Measurements from ENCODE around the gene COL7A1. TPM values are rescaled to one million over a fixed set of nuclear protein-coding genes. Genes with fewer than 3 reads are reported as not detected.

COL7A1 gene
- total and polyA plus RNA-seq, 2 donors (not counting 1 experiment from before 2014, with no cell fraction given), result 0.75 to 2.1 TPM

GRCh38 chr3:48614044-48614443 lies 18.9 kb upstream of the COL7A1 start:
- WGBS (ENCODE audit: insufficient coverage), result no CpG with 5 or more reads among the region's 3 CpGs
- DNase-seq (no peak), ATAC-seq (ENCODE audit: low read depth) (no peak)
- H3K27ac Mint-ChIP-seq, result no peak overlapping the region
- H3K9ac ChIP-seq (ENCODE audit: low read length), result no peak overlapping the region
- no peaks in the 10 kb centered on the region for H3K36me3 ChIP-seq (replicated peaks in 1 of 2; ENCODE audit: control extremely low read depth in 1 of 2, control insufficient read depth in 1 of 2, extremely low read depth in 1 of 2, insufficient read depth in 2 of 2, low read length in 1 of 2)
- no peaks in the 10 kb centered on the region for H3K27me3 Mint-ChIP-seq
- no peak overlapping the region for H3K27ac ChIP-seq (ENCODE audit: low read length in 2 of 2)
- no peaks in the 10 kb centered on the region for H3K27me3 ChIP-seq (replicated peaks in 1 of 4; ENCODE audit: control extremely low read depth in 1 of 4, control insufficient read depth in 3 of 4, insufficient read depth in 4 of 4, low read length in 3 of 4)
- H2AFZ ChIP-seq (ENCODE audit: insufficient read depth, low read depth, low read length, poor library complexity, severe bottlenecking), result no peak overlapping the region
- peaks cover 0 to 17% (median 16%) of the 10 kb centered on the region in 3 donors for H3K9me3 ChIP-seq (ENCODE audit: control extremely low read depth in 1 of 3, control insufficient read depth in 2 of 3, insufficient read depth in 1 of 3, low read length in 2 of 3)
- intact Hi-C loops (cut with micrococcal nuclease), result no loop called here
- H3K4me1 ChIP-seq (ENCODE audit: control insufficient read depth in 2 of 2, insufficient read depth in 2 of 2, low read length in 2 of 2), result peaks cover 0 to 7% of the 10 kb centered on the region in 2 donors
- no peak overlapping the region for H3K4me3 ChIP-seq (ENCODE audit: control extremely low read depth in 1 of 5, extremely low read depth in 1 of 5, insufficient read depth in 1 of 5, low read depth in 2 of 5, low read length in 4 of 5)
- POLR2A ChIA-PET, result no interaction called here
- TF ChIP-seq CTCF (IDR thresholded peaks at IDR 0.05) (no peak), EZH2 (IDR thresholded peaks at IDR 0.05; ENCODE audit: borderline replicate concordance, insufficient read depth, low read depth, low read length, poor library complexity, severe bottlenecking) (no peak)
- H4K20me1 ChIP-seq (ENCODE audit: control insufficient read depth, insufficient read depth, low read length, poor library complexity, severe bottlenecking), result no peaks in the 10 kb centered on the region
- H3K4me3 Mint-ChIP-seq, result no peak overlapping the region
- no peaks in the 10 kb centered on the region for H3K9me3 Mint-ChIP-seq (ENCODE audit: insufficient read depth)
- CTCF ChIA-PET, result interaction anchor here (5.0 kb wide), 1 partner anchor 213 kb away, joined by 35 read pairs; no protein-coding TSS in a partner anchor
- peaks cover 5% of the 10 kb centered on the region for H3K4me1 Mint-ChIP-seq
- H3K79me2 ChIP-seq (ENCODE audit: control insufficient read depth, insufficient read depth, low read length), result peaks cover 11% of the 10 kb centered on the region
- no peak overlapping the region for H3K4me2 ChIP-seq (replicated peaks; ENCODE audit: low read depth, low read length, poor library complexity, severe bottlenecking)

GRCh38 chr3:48612309-48612708 lies 17.2 kb upstream of the COL7A1 start:
- ATAC-seq (ENCODE audit: low read depth), result no peak
- peaks cover 29% of the 10 kb centered on the region for H3K79me2 ChIP-seq (ENCODE audit: control insufficient read depth, insufficient read depth, low read length)
- intact Hi-C loops (cut with micrococcal nuclease), result no loop called here
- TF ChIP-seq EZH2 (IDR thresholded peaks at IDR 0.05; ENCODE audit: borderline replicate concordance, insufficient read depth, low read depth, low read length, poor library complexity, severe bottlenecking) (no peak), CTCF (IDR thresholded peaks at IDR 0.05) (no peak)
- Mint-ChIP-seq H3K9me3 (ENCODE audit: insufficient read depth) (no peaks in the 10 kb centered on the region), H3K27ac (no peak overlapping the region), H3K4me1 (peaks cover 15% of the 10 kb centered on the region), H3K4me3 (no peak overlapping the region), H3K27me3 (no peaks in the 10 kb centered on the region)
- 86% methylated on average over 1 of the region's 1 CpG for WGBS (ENCODE audit: insufficient coverage)
- H4K20me1 ChIP-seq (ENCODE audit: control insufficient read depth, insufficient read depth, low read length, poor library complexity, severe bottlenecking), result no peaks in the 10 kb centered on the region
- no peak overlapping the region for H2AFZ ChIP-seq (ENCODE audit: insufficient read depth, low read depth, low read length, poor library complexity, severe bottlenecking)
- H3K4me1 ChIP-seq (ENCODE audit: control insufficient read depth in 2 of 2, insufficient read depth in 2 of 2, low read length in 2 of 2), result peaks cover 10 to 14% of the 10 kb centered on the region in 2 donors
- H3K9ac ChIP-seq (ENCODE audit: low read length), result no peak overlapping the region
- no peaks in the 10 kb centered on the region for H3K36me3 ChIP-seq (replicated peaks in 1 of 2; ENCODE audit: control extremely low read depth in 1 of 2, control insufficient read depth in 1 of 2, extremely low read depth in 1 of 2, insufficient read depth in 2 of 2, low read length in 1 of 2)
- no peak overlapping the region for H3K4me2 ChIP-seq (replicated peaks; ENCODE audit: low read depth, low read length, poor library complexity, severe bottlenecking)
- ChIA-PET POLR2A (no interaction called here), CTCF (interaction anchor here (0.7 to 5.0 kb wide), 4 partner anchors 22 to 212 kb away, joined by 3 to 35 read pairs (median 4); partner anchors contain the start of gene SLC26A6)
- H3K9me3 ChIP-seq (ENCODE audit: control extremely low read depth in 1 of 3, control insufficient read depth in 2 of 3, insufficient read depth in 1 of 3, low read length in 2 of 3), result peaks cover 0 to 7% (median 4%) of the 10 kb centered on the region in 3 donors
- H3K4me3 ChIP-seq (ENCODE audit: control extremely low read depth in 1 of 5, extremely low read depth in 1 of 5, insufficient read depth in 1 of 5, low read depth in 2 of 5, low read length in 4 of 5), result no peak overlapping the region
- no peak overlapping the region for H3K27ac ChIP-seq (ENCODE audit: low read length in 2 of 2)
- no peaks in the 10 kb centered on the region for H3K27me3 ChIP-seq (replicated peaks in 1 of 4; ENCODE audit: control extremely low read depth in 1 of 4, control insufficient read depth in 3 of 4, insufficient read depth in 4 of 4, low read length in 3 of 4)
- DNase-seq, result no peak

Measured in B cell (primary cell).